K562 (cell line): Measurements from ENCODE around the gene ANKZF1.

Experiments used
- CBX5 ChIP-seq: IDR thresholded peaks from 2 replicates; pipeline ENCODE4 v1.6.1; 2014; ENCODE audit warnings: low read depth, borderline replicate concordance
- CCAR2 ChIP-seq: fragments of 200-400 bp; formaldehyde crosslinking; IDR thresholded peaks from 2 replicates; pipeline ENCODE4 v1.6.1; 2017; ENCODE audit warnings: mild to moderate bottlenecking, low read depth, low read length
- EHMT2 ChIP-seq: fragments of 450-650 bp; IDR thresholded peaks from 2 replicates; pipeline ENCODE4 v1.6.1; 2018; ENCODE audit warnings: antibody characterized with exemption
- JUN ChIP-seq, 2 experiments: sonication (generic) in 1 of 2; formaldehyde crosslinking in 1 of 2; IDR thresholded peaks; 2 replicates each; pipeline versions ENCODE4 v1.6.1 to v1.8.0; 2012 to 2022; ENCODE audit warnings: borderline replicate concordance in 2 of 2, mild to moderate bottlenecking in 2 of 2, improper control_type of control experiment in 1 of 2, low read depth in 1 of 2, low read length in 1 of 2, missing genetic modification reagents in 1 of 2
- SMC3 ChIP-seq: conservative IDR thresholded peaks from 2 replicates; pipeline ENCODE4 v1.6.1; 2011; ENCODE audit warnings: low read depth, low read length, improper control_type of control experiment; ENCODE audit not compliant: insufficient read depth
- TBP ChIP-seq: optimal IDR thresholded peaks from 2 replicates; pipeline ENCODE3; 2011; ENCODE audit warnings: low read depth, low read length, improper control_type of control experiment
- ZNF133 ChIP-seq: fragments of 250-450 bp; sonication (Bioruptor Pico); IDR thresholded peaks from 2 replicates; pipeline ENCODE4 v1.4.0; 2020; ENCODE audit warnings: mild to moderate bottlenecking
- ZNF274 ChIP-seq: IDR thresholded peaks from 2 replicates; pipeline ENCODE4 v1.6.1; 2011; ENCODE audit warnings: low read depth, mild to moderate bottlenecking, low read length, moderate library complexity, borderline replicate concordance
- TF ChIP-seq, protein P1 (sequence below), 3 experiments: IDR thresholded peaks in 2 of 3; conservative IDR thresholded peaks in 1 of 3; 2 replicates each; pipeline ENCODE4 v1.5.1; 2011 to 2012; ENCODE audit warnings: low read length in 3 of 3, mild to moderate bottlenecking in 3 of 3, control low read depth in 2 of 3, improper control_type of control experiment in 1 of 3, inconsistent platforms in 1 of 3, low read depth in 1 of 3, mixed read lengths in 1 of 3, moderate library complexity in 1 of 3; ENCODE audit not compliant: insufficient read depth in 2 of 3

DNA sequence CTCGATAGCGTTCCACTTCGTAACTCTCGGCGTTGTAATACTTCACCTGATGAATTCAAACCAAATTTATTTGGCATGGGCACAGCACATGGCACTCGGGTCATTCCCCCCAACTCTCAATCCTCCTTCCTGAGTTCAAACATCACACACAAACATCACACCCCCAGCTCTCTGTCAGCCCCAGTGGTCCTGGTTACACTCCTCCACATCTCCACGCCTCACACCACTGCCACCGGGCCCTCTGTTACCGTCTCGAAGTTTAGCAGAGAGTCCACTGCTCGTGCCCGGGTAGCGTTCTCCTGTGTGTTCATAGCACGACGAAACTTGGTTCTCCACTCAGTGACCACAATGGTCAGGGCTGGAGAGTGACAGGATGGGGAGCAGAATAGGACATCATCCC lies 15.5 kb upstream of the ANKZF1 start:
- TF ChIP-seq CCAR2 (no peak), ZNF133 (CRISPR knock-in tag) (no peak), JUN (IDR thresholded peaks at IDR 0.05; ENCODE audit: borderline replicate concordance, low read depth, low read length) (no peak), JUN (CRISPR knock-in tag; IDR thresholded peaks at IDR 0.05; ENCODE audit: borderline replicate concordance) (no peak), CBX5 (no peak), TBP (no peak), SMC3 (no peak), ZNF274 (no peak), EHMT2 (no peak)
- TF ChIP-seq, protein P1, sequence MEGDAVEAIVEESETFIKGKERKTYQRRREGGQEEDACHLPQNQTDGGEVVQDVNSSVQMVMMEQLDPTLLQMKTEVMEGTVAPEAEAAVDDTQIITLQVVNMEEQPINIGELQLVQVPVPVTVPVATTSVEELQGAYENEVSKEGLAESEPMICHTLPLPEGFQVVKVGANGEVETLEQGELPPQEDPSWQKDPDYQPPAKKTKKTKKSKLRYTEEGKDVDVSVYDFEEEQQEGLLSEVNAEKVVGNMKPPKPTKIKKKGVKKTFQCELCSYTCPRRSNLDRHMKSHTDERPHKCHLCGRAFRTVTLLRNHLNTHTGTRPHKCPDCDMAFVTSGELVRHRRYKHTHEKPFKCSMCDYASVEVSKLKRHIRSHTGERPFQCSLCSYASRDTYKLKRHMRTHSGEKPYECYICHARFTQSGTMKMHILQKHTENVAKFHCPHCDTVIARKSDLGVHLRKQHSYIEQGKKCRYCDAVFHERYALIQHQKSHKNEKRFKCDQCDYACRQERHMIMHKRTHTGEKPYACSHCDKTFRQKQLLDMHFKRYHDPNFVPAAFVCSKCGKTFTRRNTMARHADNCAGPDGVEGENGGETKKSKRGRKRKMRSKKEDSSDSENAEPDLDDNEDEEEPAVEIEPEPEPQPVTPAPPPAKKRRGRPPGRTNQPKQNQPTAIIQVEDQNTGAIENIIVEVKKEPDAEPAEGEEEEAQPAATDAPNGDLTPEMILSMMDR (IDR thresholded peaks at IDR 0.05 in 2 of 3, conservative IDR thresholded peaks at IDR 0.05 in 1 of 3; ENCODE audit: insufficient read depth in 2 of 3, low read depth in 1 of 3, low read length in 3 of 3), result no peak
